NB4 (cell line): Measurements from ENCODE around the gene GLRX.

Experiments used
- MYC ChIP-seq: IDR thresholded peaks from 2 replicates; pipeline ENCODE4 v1.6.1; 2011; ENCODE audit warnings: low read depth, low read length
- POLR2A ChIP-seq: IDR thresholded peaks from 2 replicates; pipeline ENCODE4 v1.6.1; 2011; ENCODE audit warnings: mild to moderate bottlenecking; ENCODE audit not compliant: insufficient read length; ENCODE audit errors: extremely low read depth
- TF ChIP-seq, protein P1 (sequence below): IDR thresholded peaks from one replicate; pipeline ENCODE4 v1.5.1; 2012; ENCODE audit warnings: low read depth, low read length
- TF ChIP-seq, protein P2 (sequence below): IDR thresholded peaks from 2 replicates; pipeline ENCODE4 v1.6.1; 2011; ENCODE audit warnings: low read depth, low read length

DNA sequence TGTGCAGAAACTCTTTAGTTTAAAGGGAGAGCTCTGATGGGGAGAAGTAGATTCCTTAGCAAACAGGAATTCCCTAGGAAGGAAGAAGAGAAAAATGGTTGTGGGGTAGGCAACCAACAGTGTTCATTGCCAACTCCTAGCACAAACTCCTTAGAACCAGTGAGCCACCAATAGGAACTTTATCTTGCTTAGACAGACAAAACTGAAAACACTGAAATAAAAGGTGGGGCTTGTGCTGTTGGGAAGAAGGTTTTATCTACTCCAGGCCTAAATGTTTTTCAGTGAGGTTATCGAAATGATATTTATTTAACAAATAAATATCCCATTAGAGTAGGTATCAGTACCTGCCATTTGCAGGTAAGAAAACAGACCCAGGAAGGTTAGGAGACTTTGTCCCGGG, 7.7 kb upstream of the GLRX start:
- TF ChIP-seq MYC (no peak), POLR2A (no peak)
- TF ChIP-seq, protein P1, sequence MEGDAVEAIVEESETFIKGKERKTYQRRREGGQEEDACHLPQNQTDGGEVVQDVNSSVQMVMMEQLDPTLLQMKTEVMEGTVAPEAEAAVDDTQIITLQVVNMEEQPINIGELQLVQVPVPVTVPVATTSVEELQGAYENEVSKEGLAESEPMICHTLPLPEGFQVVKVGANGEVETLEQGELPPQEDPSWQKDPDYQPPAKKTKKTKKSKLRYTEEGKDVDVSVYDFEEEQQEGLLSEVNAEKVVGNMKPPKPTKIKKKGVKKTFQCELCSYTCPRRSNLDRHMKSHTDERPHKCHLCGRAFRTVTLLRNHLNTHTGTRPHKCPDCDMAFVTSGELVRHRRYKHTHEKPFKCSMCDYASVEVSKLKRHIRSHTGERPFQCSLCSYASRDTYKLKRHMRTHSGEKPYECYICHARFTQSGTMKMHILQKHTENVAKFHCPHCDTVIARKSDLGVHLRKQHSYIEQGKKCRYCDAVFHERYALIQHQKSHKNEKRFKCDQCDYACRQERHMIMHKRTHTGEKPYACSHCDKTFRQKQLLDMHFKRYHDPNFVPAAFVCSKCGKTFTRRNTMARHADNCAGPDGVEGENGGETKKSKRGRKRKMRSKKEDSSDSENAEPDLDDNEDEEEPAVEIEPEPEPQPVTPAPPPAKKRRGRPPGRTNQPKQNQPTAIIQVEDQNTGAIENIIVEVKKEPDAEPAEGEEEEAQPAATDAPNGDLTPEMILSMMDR: no peak
- TF ChIP-seq, protein P2, sequence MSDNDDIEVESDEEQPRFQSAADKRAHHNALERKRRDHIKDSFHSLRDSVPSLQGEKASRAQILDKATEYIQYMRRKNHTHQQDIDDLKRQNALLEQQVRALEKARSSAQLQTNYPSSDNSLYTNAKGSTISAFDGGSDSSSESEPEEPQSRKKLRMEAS: no peak
